ENCODE data around the gene IGDCC3. TPM values are rescaled to one million over a fixed set of nuclear protein-coding genes. Genes with fewer than 3 reads are reported as not detected.
A peak's percentile ranks its signal among the peaks of the same experiment; 100 is the strongest.

The IGDCC3 gene
- polyA plus RNA-seq, 1 donor from 2014 or later, result 14.4 TPM

DNA sequence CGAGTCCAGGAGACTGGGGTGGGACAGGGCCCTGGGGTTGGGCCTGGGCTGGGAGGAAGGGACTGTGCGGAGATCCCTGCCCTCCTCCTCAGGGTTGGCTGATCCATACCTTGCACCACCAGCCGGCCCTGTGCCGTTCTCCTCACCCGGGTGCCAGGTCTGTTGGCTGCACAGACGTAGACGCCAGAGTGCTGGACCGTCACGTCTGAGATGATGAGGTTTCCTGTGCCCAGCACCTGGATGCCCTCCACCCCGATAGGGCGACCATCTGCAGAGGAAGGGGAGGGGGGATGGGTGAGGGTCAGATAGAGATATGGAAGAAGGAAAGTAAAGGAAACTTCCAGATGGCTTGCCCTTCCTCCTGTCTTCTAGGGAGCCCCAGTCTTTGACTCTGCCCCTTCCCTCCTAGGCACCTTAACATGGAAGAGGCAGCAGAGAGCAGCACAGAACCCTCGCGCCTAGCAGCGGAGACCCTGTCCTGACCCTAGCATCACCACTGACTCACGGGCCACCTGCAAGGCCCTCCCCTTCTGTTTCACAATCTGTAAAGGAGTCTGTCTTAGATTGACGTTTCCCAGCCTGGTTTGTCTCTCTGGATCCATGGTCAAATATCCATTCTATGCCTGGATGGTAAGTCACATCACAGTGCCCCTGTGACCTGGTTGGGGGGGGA, 44.5 kb downstream of the IGDCC3 start:
- Histone ChIP-seq H2AFZ (ENCODE audit: low read depth, low read length) (no peak overlapping the region), H3K27ac (ENCODE audit: low read length) (no peak overlapping the region), H3F3A (ENCODE audit: insufficient read depth, low read length, poor library complexity, severe bottlenecking) (no peaks in the 10 kb centered on the region), H4K20me1 (ENCODE audit: insufficient read depth) (no peaks in the 10 kb centered on the region), H3K9me2 (ENCODE audit: insufficient read depth, low read length) (no peaks in the 10 kb centered on the region), H3K9ac (ENCODE audit: low read length) (no peak overlapping the region), H3K79me2 (replicated peaks; ENCODE audit: insufficient read depth, low read length) (no peaks in the 10 kb centered on the region), H3K27me3 (ENCODE audit: insufficient read depth, low read depth, low read length) (no peaks in the 10 kb centered on the region), H3K9me3 (ENCODE audit: low read length) (no peaks in the 10 kb centered on the region), H3K36me3 (ENCODE audit: insufficient read depth, low read length) (no peaks in the 10 kb centered on the region), H3K4me2 (ENCODE audit: low read length) (no peak overlapping the region), H3K4me3 (ENCODE audit: low read length) (no peak overlapping the region)
- TF ChIP-seq POLR2AphosphoS5 (IDR thresholded peaks at IDR 0.05) (no peak), RAD21 (conservative IDR thresholded peaks at IDR 0.05) (no peak), SMC3 (conservative IDR thresholded peaks at IDR 0.05; ENCODE audit: poor library complexity) (no peak), EZH2 (IDR thresholded peaks at IDR 0.05; ENCODE audit: borderline replicate concordance, insufficient read depth, low read length, poor library complexity, severe bottlenecking) (no peak), CTCF (IDR thresholded peaks at IDR 0.05; ENCODE audit: poor library complexity, severe bottlenecking) (no peak), TAF1 (IDR thresholded peaks at IDR 0.05; ENCODE audit: low read depth) (no peak), EP300 (conservative IDR thresholded peaks at IDR 0.05; ENCODE audit: poor library complexity, severe bottlenecking) (no peak), MXI1 (conservative IDR thresholded peaks at IDR 0.05; ENCODE audit: poor library complexity, severe bottlenecking) (no peak)
- TF ChIP-seq, protein P1, sequence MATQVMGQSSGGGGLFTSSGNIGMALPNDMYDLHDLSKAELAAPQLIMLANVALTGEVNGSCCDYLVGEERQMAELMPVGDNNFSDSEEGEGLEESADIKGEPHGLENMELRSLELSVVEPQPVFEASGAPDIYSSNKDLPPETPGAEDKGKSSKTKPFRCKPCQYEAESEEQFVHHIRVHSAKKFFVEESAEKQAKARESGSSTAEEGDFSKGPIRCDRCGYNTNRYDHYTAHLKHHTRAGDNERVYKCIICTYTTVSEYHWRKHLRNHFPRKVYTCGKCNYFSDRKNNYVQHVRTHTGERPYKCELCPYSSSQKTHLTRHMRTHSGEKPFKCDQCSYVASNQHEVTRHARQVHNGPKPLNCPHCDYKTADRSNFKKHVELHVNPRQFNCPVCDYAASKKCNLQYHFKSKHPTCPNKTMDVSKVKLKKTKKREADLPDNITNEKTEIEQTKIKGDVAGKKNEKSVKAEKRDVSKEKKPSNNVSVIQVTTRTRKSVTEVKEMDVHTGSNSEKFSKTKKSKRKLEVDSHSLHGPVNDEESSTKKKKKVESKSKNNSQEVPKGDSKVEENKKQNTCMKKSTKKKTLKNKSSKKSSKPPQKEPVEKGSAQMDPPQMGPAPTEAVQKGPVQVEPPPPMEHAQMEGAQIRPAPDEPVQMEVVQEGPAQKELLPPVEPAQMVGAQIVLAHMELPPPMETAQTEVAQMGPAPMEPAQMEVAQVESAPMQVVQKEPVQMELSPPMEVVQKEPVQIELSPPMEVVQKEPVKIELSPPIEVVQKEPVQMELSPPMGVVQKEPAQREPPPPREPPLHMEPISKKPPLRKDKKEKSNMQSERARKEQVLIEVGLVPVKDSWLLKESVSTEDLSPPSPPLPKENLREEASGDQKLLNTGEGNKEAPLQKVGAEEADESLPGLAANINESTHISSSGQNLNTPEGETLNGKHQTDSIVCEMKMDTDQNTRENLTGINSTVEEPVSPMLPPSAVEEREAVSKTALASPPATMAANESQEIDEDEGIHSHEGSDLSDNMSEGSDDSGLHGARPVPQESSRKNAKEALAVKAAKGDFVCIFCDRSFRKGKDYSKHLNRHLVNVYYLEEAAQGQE (IDR thresholded peaks at IDR 0.05; ENCODE audit: borderline replicate concordance), result no peak

DNA sequence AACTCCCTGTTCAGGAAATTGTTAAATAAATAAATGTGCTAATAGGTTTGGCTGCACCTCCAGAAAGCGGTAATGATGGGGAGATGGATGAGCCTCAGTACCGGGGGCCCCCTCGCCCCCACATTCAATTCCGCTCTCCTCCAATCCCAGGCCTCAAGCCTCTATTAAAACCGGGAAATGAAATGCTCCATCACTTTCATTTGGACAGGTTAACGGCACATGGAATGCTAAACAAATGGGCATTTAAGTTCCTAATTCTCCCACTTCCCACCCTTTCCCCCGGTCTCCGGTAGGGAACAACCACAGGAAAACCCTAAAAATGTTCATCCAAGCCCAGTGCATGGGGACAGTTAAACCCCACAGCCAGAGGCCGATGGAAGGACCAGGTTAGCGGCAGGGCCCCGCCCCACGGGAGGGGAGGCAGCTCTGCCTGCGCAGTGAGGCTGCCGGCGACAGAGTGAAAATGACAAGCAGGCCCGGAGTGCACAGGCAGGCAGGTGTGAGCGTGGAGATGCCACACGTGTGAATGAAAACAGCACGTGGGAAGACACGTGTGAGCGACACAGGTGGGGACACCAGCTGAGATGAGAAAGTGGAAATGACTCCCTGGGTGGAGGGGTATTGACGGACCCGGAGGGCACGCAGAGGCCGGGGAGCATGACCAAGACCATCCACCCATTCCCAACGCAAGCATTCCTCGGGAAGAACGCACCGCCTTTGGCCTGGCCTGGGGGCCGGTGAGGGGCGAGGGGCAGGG, 45.2 kb downstream of the IGDCC3 start:
- no peaks in the 10 kb centered on the region for H3K9me3 ChIP-seq (ENCODE audit: low read length)
- H3K27ac ChIP-seq (ENCODE audit: low read length), result no peak overlapping the region
- no peak overlapping the region for H2AFZ ChIP-seq (ENCODE audit: low read depth, low read length)
- H3K4me2 ChIP-seq (ENCODE audit: low read length), result no peak overlapping the region
- no peaks in the 10 kb centered on the region for H3K27me3 ChIP-seq (ENCODE audit: insufficient read depth, low read depth, low read length)
- no peak overlapping the region for H3K4me3 ChIP-seq (ENCODE audit: low read length)
- no peak for TF ChIP-seq POLR2AphosphoS5 (IDR thresholded peaks at IDR 0.05)
- no peak for TF ChIP-seq CTCF (IDR thresholded peaks at IDR 0.05; ENCODE audit: poor library complexity, severe bottlenecking)
- no peaks in the 10 kb centered on the region for H3K79me2 ChIP-seq (replicated peaks; ENCODE audit: insufficient read depth, low read length)
- no peaks in the 10 kb centered on the region for H4K20me1 ChIP-seq (ENCODE audit: insufficient read depth)
- H3K9ac ChIP-seq (ENCODE audit: low read length), result peak overlapping the region; percentile 9
- H3F3A ChIP-seq (ENCODE audit: insufficient read depth, low read length, poor library complexity, severe bottlenecking), result no peaks in the 10 kb centered on the region
- H3K36me3 ChIP-seq (ENCODE audit: insufficient read depth, low read length), result no peaks in the 10 kb centered on the region
- no peaks in the 10 kb centered on the region for H3K9me2 ChIP-seq (ENCODE audit: insufficient read depth, low read length)
